H9 (cell line): ENCODE data around the gene PCLAF. TPM values are rescaled to one million over a fixed set of nuclear protein-coding genes. Genes with fewer than 3 reads are reported as not detected.

Source experiments
- DNase-seq: peaks from one replicate; pipeline ENCODE4 v3.0.0-alpha.2; 2017
- H2AFZ ChIP-seq: one replicate; pipeline ENCODE4 v1.6.1; 2013; ENCODE audit warnings: mild to moderate bottlenecking, low read length, control low read depth, moderate library complexity
- H2AK5ac ChIP-seq: 2 replicates; pipeline ENCODE4 v1.6.1; 2013; ENCODE audit warnings: low read length, control low read depth, mixed read lengths; ENCODE audit not compliant: insufficient read length
- H2BK120ac ChIP-seq: one replicate; pipeline ENCODE4 v1.6.1; 2013; ENCODE audit warnings: low read depth, mild to moderate bottlenecking, low read length, control low read depth, inconsistent platforms; ENCODE audit not compliant: poor library complexity, severe bottlenecking
- H2BK12ac ChIP-seq: 2 replicates; pipeline ENCODE4 v1.6.1; 2013; ENCODE audit warnings: low read length, control low read depth, mixed read lengths, low read depth; ENCODE audit not compliant: insufficient read length
- H2BK15ac ChIP-seq: 2 replicates; pipeline ENCODE4 v1.6.1; 2013; ENCODE audit warnings: low read depth, low read length, control low read depth
- H2BK20ac ChIP-seq: one replicate; pipeline ENCODE4 v1.6.1; 2013; ENCODE audit warnings: low read depth, mild to moderate bottlenecking, low read length, control low read depth, inconsistent platforms; ENCODE audit not compliant: poor library complexity, severe bottlenecking
- H2BK5ac ChIP-seq: 2 replicates; pipeline ENCODE4 v1.6.1; 2013; ENCODE audit warnings: low read length, control low read depth, mixed read lengths; ENCODE audit not compliant: insufficient read length
- H3K14ac ChIP-seq: 2 replicates; pipeline ENCODE4 v1.6.1; 2013; ENCODE audit warnings: low read length, control low read depth; ENCODE audit not compliant: insufficient read depth
- H3K18ac ChIP-seq: 2 replicates; pipeline ENCODE4 v1.6.1; 2013; ENCODE audit warnings: low read depth, mild to moderate bottlenecking, mixed read lengths, low read length, control low read depth; ENCODE audit not compliant: insufficient read length
- H3K23ac ChIP-seq: 2 replicates; pipeline ENCODE4 v1.6.1; 2013; ENCODE audit warnings: low read length, control low read depth, mixed read lengths, low read depth; ENCODE audit not compliant: insufficient read length
- H3K23me2 ChIP-seq: 2 replicates; pipeline ENCODE4 v1.6.1; 2013; ENCODE audit warnings: low read depth, mild to moderate bottlenecking, mixed read lengths, low read length, control low read depth; ENCODE audit not compliant: insufficient read length, poor library complexity, severe bottlenecking
- H3K27ac ChIP-seq: 2 replicates; pipeline ENCODE4 v1.5.1; 2013; ENCODE audit warnings: low read length, control low read depth, mixed read lengths, low read depth; ENCODE audit not compliant: insufficient read length
- H3K27me3 ChIP-seq: 2 replicates; pipeline ENCODE4 v1.6.1; 2013; ENCODE audit warnings: low read length, control low read depth, inconsistent platforms; ENCODE audit not compliant: insufficient read depth
- H3K4ac ChIP-seq: 2 replicates; pipeline ENCODE4 v1.6.1; 2013; ENCODE audit warnings: low read depth, mild to moderate bottlenecking, control low read depth, inconsistent platforms, low read length, moderate library complexity
- H3K4me1 ChIP-seq: 2 replicates; pipeline ENCODE4 v1.6.1; 2013; ENCODE audit warnings: low read length, control low read depth, inconsistent platforms; ENCODE audit not compliant: insufficient read depth
- H3K4me2 ChIP-seq: 2 replicates; pipeline ENCODE4 v1.6.1; 2013; ENCODE audit warnings: low read length, control low read depth, mixed read lengths; ENCODE audit not compliant: insufficient read length, insufficient read depth
- H3K56ac ChIP-seq: 2 replicates; pipeline ENCODE4 v1.6.1; 2013; ENCODE audit warnings: low read depth, mild to moderate bottlenecking, mixed read lengths, low read length, control low read depth; ENCODE audit not compliant: insufficient read length
- H3K79me1 ChIP-seq: 2 replicates; pipeline ENCODE4 v1.6.1; 2013; ENCODE audit warnings: low read depth, mild to moderate bottlenecking, moderate library complexity, low read length, control low read depth, inconsistent platforms; ENCODE audit not compliant: insufficient read depth, poor library complexity, severe bottlenecking
- H3K79me2 ChIP-seq: 2 replicates; pipeline ENCODE4 v1.6.1; 2013; ENCODE audit warnings: low read length, control low read depth, inconsistent platforms; ENCODE audit not compliant: insufficient read depth
- H3K9ac ChIP-seq: 2 replicates; pipeline ENCODE4 v1.6.1; 2013; ENCODE audit warnings: low read length, control low read depth, mixed read lengths; ENCODE audit not compliant: insufficient read length; ENCODE audit errors: extremely low read depth
- H3K9me3 ChIP-seq: one replicate; pipeline ENCODE4 v1.6.1; 2013; ENCODE audit warnings: low read depth, low read length, inconsistent platforms; ENCODE audit not compliant: control insufficient read depth
- H3T11ph ChIP-seq: one replicate; pipeline ENCODE4 v1.6.1; 2013; ENCODE audit warnings: mild to moderate bottlenecking, low read length, control low read depth, inconsistent platforms
- H4K20me1 ChIP-seq: one replicate; pipeline ENCODE4 v1.6.1; 2013; ENCODE audit not compliant: control insufficient read depth, insufficient read length, insufficient read depth
- H4K5ac ChIP-seq: 2 replicates; pipeline ENCODE4 v1.6.1; 2013; ENCODE audit warnings: low read depth, mild to moderate bottlenecking, mixed read lengths, low read length, control low read depth; ENCODE audit not compliant: insufficient read length
- H4K8ac ChIP-seq: replicated peaks from 2 replicates; pipeline ENCODE4 v1.6.1; 2013; ENCODE audit warnings: low read length, control low read depth, mixed read lengths, low read depth; ENCODE audit not compliant: insufficient read length
- H4K91ac ChIP-seq: 2 replicates; pipeline ENCODE4 v1.6.1; 2013; ENCODE audit warnings: low read depth, mild to moderate bottlenecking, moderate library complexity, mixed read lengths, low read length, control low read depth; ENCODE audit not compliant: insufficient read length
- H3K27ac Mint-ChIP-seq, 3 experiments: 2 replicates in 2 of 3; 3 replicates in 1 of 3; pipeline ENCODE4 v1.8.0; 2020 to 2021; ENCODE audit warnings: mixed read lengths in 3 of 3, mild to moderate bottlenecking in 1 of 3, moderate library complexity in 1 of 3
- H3K27me3 Mint-ChIP-seq: 2 replicates; pipeline ENCODE4 v1.8.0; 2021; ENCODE audit warnings: low read depth, mild to moderate bottlenecking, moderate library complexity, mixed read lengths
- H3K36me3 Mint-ChIP-seq, 3 experiments: 2 replicates in 2 of 3; 3 replicates in 1 of 3; pipeline ENCODE4 v1.8.0; 2020 to 2021; ENCODE audit warnings: low read depth in 3 of 3, mixed read lengths in 3 of 3; ENCODE audit not compliant: insufficient read depth in 1 of 3
- H3K4me1 Mint-ChIP-seq, 2 experiments: 2 replicates each; pipeline ENCODE4 v1.8.0; 2020; ENCODE audit warnings: mixed read lengths in 2 of 2
- H3K4me3 Mint-ChIP-seq, 2 experiments: 2 replicates in 1 of 2; 3 replicates in 1 of 2; pipeline ENCODE4 v1.8.0; 2020 to 2021; ENCODE audit warnings: mild to moderate bottlenecking in 2 of 2, mixed read lengths in 2 of 2, moderate library complexity in 1 of 2
- H3K9me3 Mint-ChIP-seq, 2 experiments: 2 replicates in 1 of 2; 3 replicates in 1 of 2; pipeline ENCODE4 v1.8.0; 2020; ENCODE audit warnings: mild to moderate bottlenecking in 2 of 2, mixed read lengths in 2 of 2, moderate library complexity in 1 of 2
- CTCF ChIP-seq: fragments of 200-600 bp; sonication (generic); conservative IDR thresholded peaks from 3 replicates; pipeline ENCODE4 v1.8.0; 2021; ENCODE audit warnings: antibody characterized with exemption, mild to moderate bottlenecking
- WGBS: extraction: QIAGEN DNeasy Blood & Tissue Kit; methylation state at CpG from one replicate; pipeline ENCODE4 v1.1.7; 2013; ENCODE audit warnings: missing lambda C conversion rate, low lambda C conversion rate, mixed read lengths; ENCODE audit not compliant: insufficient read length; ENCODE audit errors: extremely low coverage; 5-methylcytosine and 5-hydroxymethylcytosine counted together
- long read RNA-seq: library from polyadenylated mRNA; unstranded; transcript quantifications from one replicate; pipeline ENCODE4 v2.0.0, GENCODE V29; 2020
- total RNA-seq: library from RNA; stranded (reverse); gene quantifications from 2 replicates; pipeline ENCODE4 v1.2.1, GENCODE V29; 2021

PCLAF gene
- total RNA-seq: 65.6 and 74.5 TPM in 2 replicates
- long read RNA-seq, transcript PCLAF-202 (3 exons, 911 nt): minor isoform, 14 of 297 reads
- long read RNA-seq, transcript PCLAF-201 (4 exons, 2,194 nt): major isoform, 278 of 297 reads
- long read RNA-seq, partial matches to known transcripts: 0 of 297 reads
- long read RNA-seq, other reads (novel, unspliced or antisense): 1 of 297 reads

GRCh38 chr15:64381000-64381751 is at the start of gene PCLAF:
PCLAF (minus strand) TSS chr15:64381441; CDS start chr15:64381371, 70 bp downstream.
- Histone ChIP-seq H4K5ac (no peak within 1 kb of the TSS), H4K20me1 (no peaks in the 10 kb centered on the region)
- H3K9me3 Mint-ChIP-seq: no peaks in the 10 kb centered on the region

More at GRCh38 chr15:64381000-64381751, at the start of gene PCLAF:
- no peak within 1 kb of the TSS for H2AK5ac ChIP-seq
- no peak within 1 kb of the TSS for H4K8ac ChIP-seq
- no peak within 1 kb of the TSS for H2BK120ac ChIP-seq
- Mint-ChIP-seq H3K27me3 (no peaks in the 10 kb centered on the region), H3K27ac (peak within 1 kb of the TSS in 2 of 3 experiments; percentile 93 to 97; a peak in 4 of 7 replicates), H3K4me3 (peak within 1 kb of the TSS; percentile 91 to 95), H3K36me3 (peaks cover 6 to 18% (median 15%) of the 10 kb centered on the region in 3 experiments; a peak in 6 of 7 replicates), H3K4me1 (peaks cover 10 to 19% of the 10 kb centered on the region in 2 experiments)
- no peaks in the 10 kb centered on the region for H3K4me1 ChIP-seq
- H2BK5ac ChIP-seq: no peak within 1 kb of the TSS
- H2BK12ac ChIP-seq: no peak within 1 kb of the TSS
- H3K23ac ChIP-seq: no peak within 1 kb of the TSS
- peak within 1 kb of the TSS; percentile 94 for H3K9ac ChIP-seq
- no CpG with 5 or more reads among the region's 38 CpGs for WGBS
- H3K79me1 ChIP-seq: peaks cover 3% of the 10 kb centered on the region
- peak within 1 kb of the TSS; percentile 84 for H3K4me2 ChIP-seq
- peak; percentile 97 for DNase-seq
- H3K14ac ChIP-seq: 0 out of 2 replicates have a peak within 1 kb of the TSS, but pooled peaks have one; percentile 74
- no peak within 1 kb of the TSS for H3K27ac ChIP-seq
- H4K91ac ChIP-seq: no peak within 1 kb of the TSS
- H3K23me2 ChIP-seq: no peaks in the 10 kb centered on the region
- peak within 1 kb of the TSS; percentile 57 for H2AFZ ChIP-seq
- peak within 1 kb of the TSS; percentile 88 for H3K18ac ChIP-seq
- H3K27me3 ChIP-seq: no peaks in the 10 kb centered on the region
- no peak within 1 kb of the TSS for H2BK20ac ChIP-seq
- H2BK15ac ChIP-seq: no peak within 1 kb of the TSS
- no peak for TF ChIP-seq CTCF
- H3K9me3 ChIP-seq: no peaks in the 10 kb centered on the region
- no peak within 1 kb of the TSS for H3T11ph ChIP-seq
- H3K56ac ChIP-seq: no peak within 1 kb of the TSS
- no peak within 1 kb of the TSS; the same call in 1 of the 2 replicates for H3K4ac ChIP-seq
- no peaks in the 10 kb centered on the region for H3K79me2 ChIP-seq
